Stimulated activated effector memory CD8-positive, alpha-beta T cell treated with anti-CD3 and anti-CD28 coated beads, Interleukin-12 subunit alpha, Interleukin-12 subunit beta, amount 100 ng/mL, for 72 hours (primary cell): Measurements from ENCODE around the gene CAV1.

ENCODE experiments used
- ATAC-seq: fragments of 150-1000 bp; cut with Tn5 transposase; 2 replicates; pipeline ENCODE4 v1.10.0; 2021
- DNase-seq, 2 donors: peaks; one replicate each; pipeline ENCODE4 v3.0.0; 2021 to 2022; ENCODE audit warnings: low spot score in 2 of 2
- H3K27ac Mint-ChIP-seq: one replicate; pipeline ENCODE4 v1.8.0; 2022; ENCODE audit warnings: mild to moderate bottlenecking, mixed read lengths
- H3K36me3 Mint-ChIP-seq: one replicate; pipeline ENCODE4 v1.8.0; 2022; ENCODE audit warnings: mild to moderate bottlenecking, mixed read lengths
- H3K4me1 Mint-ChIP-seq: one replicate; pipeline ENCODE4 v1.8.0; 2022; ENCODE audit warnings: mixed read lengths
- H3K4me3 Mint-ChIP-seq: one replicate; pipeline ENCODE4 v1.8.0; 2022; ENCODE audit warnings: mild to moderate bottlenecking, mixed read lengths
- H3K9me3 Mint-ChIP-seq: one replicate; pipeline ENCODE4 v1.8.0; 2022; ENCODE audit warnings: mixed read lengths

CAV1 gene

DNA sequence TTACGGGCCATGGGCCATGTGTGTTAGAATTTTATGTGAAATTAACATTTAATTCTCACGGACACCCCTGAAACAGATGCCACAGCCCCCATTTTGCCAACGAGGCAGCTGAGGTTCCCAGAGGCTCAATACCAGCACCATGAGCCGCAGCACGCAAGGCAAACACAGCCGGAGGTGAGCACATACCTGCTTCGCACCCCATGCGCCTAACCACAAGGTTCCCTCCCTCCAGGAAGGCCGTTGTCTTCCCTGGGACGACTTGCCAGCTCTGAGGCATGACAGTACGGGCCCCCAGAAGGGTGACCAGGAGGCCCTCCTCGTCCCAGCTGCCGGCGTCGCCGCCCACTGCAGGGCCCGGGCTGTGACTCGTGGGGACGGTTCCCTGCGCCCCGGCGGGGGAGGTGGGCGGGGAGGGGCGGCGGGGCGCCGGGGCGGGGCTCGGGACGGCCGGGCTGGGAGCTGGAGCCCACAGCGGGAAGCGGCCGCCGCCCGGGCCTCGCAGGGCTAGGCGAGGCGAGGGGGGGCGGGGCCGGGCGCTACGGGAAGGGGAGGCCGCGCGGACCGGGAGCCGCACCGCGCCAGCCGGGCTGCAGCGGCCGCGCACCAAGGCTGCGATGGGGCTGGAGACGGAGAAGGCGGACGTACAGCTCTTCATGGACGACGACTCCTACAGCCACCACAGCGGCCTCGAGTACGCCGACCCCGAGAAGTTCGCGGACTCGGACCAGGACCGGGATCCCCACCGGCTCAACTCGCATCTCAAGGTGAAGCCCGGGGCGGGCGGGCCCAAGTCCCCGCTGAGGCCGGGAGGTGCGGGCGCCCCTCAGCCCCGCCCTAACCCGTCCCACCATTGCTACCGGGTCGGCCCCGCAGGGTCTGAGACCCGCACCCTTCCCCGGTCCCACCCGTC lies 25.4 kb upstream of the CAV1 start, which contains the start of gene CAV2:
Gene CAV2, plus strand, starts transcription at position 571 of the 910 bp plus-strand sequence. Its CDS starts 44 bp downstream, at position 615.
- ATAC-seq = peak; percentile 60
- DNase-seq = peak; percentile 14 to 53
- Mint-ChIP-seq H3K36me3 (no peaks in the 10 kb centered on the region), H3K4me3 (peak within 1 kb of the TSS; percentile 66), H3K27ac (no peak within 1 kb of the TSS), H3K4me1 (peaks cover 12% of the 10 kb centered on the region), H3K9me3 (no peaks in the 10 kb centered on the region)

DNA sequence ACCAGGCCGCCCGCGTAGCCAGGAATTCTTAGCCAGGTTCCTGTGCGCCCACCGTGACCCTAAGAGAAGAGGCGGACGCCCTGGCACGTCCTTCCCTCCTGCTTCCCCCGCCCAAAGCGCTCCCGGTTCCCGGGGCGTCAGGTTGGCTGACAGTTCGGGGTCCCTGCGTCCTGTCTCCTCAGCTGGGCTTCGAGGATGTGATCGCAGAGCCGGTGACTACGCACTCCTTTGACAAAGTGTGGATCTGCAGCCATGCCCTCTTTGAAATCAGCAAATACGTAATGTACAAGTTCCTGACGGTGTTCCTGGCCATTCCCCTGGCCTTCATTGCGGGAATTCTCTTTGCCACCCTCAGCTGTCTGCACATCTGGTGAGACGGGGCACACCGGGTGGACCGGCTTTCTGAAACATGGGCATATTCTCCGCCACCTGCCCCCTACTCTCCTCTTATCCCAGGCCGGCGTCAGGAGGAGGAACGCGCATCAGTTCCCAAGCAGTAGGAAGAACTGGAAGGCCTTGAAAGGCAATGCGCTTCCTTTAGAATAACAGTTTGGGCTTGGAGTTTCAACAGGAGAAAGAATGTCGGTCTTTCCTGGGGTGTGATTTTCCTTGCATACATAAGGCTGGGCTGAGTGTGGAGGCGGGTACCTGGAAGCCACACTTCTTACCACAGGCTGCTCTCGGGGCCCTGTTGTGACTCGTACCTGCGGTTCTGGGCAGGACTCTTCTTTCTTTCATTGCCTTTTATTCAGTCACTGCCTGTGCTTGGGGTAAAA lies 24.6 kb upstream of the CAV1 start:
- Mint-ChIP-seq H3K36me3 (no peaks in the 10 kb centered on the region), H3K9me3 (no peaks in the 10 kb centered on the region), H3K27ac (no peak overlapping the region), H3K4me1 (peaks cover 12% of the 10 kb centered on the region), H3K4me3 (peak overlapping the region; percentile 66)
- DNase-seq (peak in 1 of 2 donors; percentile 54), ATAC-seq (peak; percentile 97)

DNA sequence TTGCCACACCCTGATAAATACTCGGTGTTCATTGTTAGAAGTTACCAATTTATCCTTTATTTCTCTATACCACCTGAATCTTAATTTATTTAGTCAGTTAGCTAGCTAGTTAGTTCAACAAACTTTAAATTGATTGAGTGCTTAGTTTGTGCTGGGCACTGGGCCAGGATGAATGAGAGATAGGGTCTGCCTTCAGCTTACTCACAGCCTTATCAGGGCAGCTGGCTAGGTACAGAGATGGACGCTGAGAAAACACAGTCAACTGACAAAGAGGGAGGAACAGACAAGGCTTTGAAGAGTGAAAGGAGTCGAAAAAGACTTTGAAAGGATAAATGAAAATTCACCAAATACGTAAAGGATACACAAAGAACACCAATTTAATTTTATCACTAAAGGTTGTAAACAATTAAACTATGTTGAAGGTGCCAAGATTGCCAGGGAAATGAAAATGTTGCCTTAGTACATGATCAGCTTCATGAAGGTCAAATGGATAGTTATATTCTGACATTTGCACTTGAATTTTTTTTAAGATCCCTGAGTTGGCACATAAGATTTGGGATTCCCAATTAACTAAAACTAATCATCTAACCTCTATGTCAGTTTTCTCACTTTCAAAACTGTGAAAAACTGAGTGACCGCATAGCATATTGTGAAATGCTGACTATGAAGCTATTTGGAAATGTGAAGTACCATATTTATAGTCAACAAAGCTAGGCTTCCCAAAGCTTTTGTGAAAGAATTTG lies 23.2 kb upstream of the CAV1 start:
- DNase-seq = no peak

DNA sequence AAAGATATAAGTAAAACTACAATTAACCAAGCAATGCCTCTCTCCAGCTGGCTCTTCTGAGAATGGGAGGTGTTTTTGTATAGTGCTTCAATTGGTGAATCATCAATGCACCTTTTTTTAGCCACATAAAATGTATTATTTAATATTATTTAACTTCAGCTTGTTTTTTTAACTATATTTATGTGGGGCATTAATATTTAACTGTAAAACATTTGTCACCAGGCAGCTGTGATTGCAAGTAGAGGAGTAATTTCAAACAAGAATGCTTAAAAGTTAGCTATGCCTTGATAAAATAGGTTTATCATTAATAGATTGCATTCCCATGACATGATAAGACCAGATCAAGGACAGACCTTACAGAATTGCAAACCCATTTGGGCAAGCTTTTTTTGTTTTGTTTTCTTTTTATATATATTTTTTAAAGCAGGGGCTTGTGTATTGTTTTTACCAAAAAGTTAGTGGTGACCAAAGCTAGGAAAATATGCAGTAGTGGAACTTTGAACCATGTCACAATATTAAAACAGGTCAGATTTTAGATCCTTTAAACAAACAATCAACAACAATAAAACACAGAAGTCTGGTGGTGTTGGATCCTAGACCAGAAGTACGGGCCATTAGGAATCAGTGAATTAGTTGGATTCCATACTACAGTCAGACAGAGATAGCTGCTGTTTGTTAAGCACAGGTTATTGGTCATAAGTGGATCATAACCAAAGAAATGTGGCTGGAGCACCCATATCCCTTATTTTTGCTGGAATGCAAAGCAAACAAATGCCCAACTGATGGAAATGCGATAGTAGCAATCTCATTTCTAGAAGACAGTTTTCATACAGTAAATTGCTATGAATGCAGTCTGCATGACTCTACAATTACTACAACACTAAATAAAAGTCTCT lies 22.4 kb upstream of the CAV1 start:
- Mint-ChIP-seq H3K27ac (no peak overlapping the region), H3K36me3 (no peaks in the 10 kb centered on the region), H3K4me3 (no peak overlapping the region), H3K9me3 (no peaks in the 10 kb centered on the region), H3K4me1 (peaks cover 12% of the 10 kb centered on the region)
- ATAC-seq (no peak), DNase-seq (no peak)

More for the DNA sequence above, 23.2 kb upstream of the CAV1 start:
- H3K4me1 Mint-ChIP-seq = peaks cover 12% of the 10 kb centered on the region
- H3K27ac Mint-ChIP-seq = no peak overlapping the region
- no peak for ATAC-seq
- H3K36me3 Mint-ChIP-seq = no peaks in the 10 kb centered on the region
- H3K9me3 Mint-ChIP-seq = no peaks in the 10 kb centered on the region
- H3K4me3 Mint-ChIP-seq = no peak overlapping the region

DNA sequence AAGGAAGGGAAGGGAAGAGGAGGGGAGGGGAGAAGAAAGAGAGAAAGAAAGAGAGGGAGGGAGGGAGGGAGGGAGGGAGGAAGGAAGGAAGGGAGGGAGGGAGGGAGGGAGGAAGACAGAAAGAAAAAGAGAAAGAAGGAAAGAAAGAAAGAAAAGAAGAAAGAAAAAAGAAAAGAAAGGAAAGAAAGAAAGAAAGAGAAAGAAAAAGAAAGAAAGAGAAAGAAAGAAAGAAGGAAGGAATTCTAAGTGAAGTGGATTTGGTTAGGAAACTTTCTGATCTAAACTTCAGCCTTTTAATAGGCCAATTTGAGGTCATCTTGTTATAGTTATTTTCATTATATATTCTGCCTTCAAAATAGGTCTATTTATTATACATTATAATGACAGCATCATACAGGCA lies 21.0 kb upstream of the CAV1 start:
- no peaks in the 10 kb centered on the region for H3K9me3 Mint-ChIP-seq
- DNase-seq (no peak), ATAC-seq (no peak)
- no peak overlapping the region for H3K27ac Mint-ChIP-seq
- H3K4me3 Mint-ChIP-seq = no peak overlapping the region
- H3K4me1 Mint-ChIP-seq = peaks cover 12% of the 10 kb centered on the region
- no peaks in the 10 kb centered on the region for H3K36me3 Mint-ChIP-seq

DNA sequence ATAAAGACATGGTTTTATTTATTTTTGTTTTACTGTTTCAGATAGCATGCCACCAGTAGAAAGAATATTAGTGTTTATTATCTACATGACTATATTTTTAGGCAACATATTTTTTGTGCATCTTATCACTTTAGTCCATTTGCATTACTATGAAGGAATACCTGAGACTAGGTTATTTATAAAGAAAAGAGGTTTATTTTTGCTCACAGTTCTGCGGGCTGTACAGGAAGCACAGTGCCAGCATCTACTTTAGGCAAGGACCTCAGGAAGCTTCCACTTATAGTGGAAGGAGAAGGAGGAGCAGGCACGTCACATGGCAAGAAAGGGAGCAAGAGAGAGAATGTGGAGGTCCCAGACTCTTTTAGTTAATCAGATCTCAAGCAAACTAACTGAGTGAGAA lies 19.6 kb upstream of the CAV1 start:
- DNase-seq (no peak), ATAC-seq (no peak)
- Mint-ChIP-seq H3K27ac (no peak overlapping the region), H3K4me1 (peaks cover 8% of the 10 kb centered on the region), H3K9me3 (no peaks in the 10 kb centered on the region), H3K4me3 (no peak overlapping the region), H3K36me3 (no peaks in the 10 kb centered on the region)

DNA sequence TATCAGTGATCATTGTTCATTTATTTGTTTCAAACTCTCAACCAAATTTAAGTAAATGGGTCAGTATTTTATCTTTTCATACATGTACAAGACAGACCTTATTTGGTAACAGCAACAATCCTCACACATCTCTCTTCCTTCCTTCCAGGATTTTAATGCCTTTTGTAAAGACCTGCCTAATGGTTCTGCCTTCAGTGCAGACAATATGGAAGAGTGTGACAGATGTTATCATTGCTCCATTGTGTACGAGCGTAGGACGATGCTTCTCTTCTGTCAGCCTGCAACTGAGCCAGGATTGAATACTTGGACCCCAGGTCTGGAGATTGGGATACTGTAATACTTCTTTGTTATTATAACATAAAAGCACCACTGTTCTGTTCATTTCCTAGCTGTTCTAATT lies 19.0 kb upstream of the CAV1 start:
- no peak for DNase-seq

DNA sequence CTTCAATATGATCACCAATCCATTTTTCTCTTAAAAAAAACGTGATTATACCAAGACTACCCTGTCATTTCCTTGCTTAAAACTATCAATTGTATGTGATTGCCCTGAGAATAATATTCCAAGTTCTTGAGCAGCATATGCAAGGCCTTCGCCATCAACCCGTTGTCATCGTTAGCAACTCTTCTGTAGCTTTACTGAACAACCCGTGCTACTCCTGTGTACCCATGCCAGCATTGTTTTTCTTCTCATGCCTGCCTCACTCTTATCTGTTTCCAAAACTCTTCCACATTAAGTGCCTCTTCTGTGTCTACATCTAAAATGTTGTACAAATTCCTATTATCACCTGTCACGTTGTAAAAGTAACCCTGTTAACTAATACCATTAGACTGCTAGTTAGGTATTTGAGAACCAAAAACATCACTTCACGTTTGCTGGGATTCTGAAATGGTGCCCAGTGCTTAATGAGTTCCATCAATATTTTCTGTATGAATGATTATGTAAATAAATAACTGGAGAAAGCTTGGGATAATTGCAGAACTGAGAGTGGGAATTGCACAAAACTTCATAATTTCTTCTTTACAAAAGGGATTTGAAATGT lies 14.8 kb upstream of the CAV1 start:
- H3K36me3 Mint-ChIP-seq = no peaks in the 10 kb centered on the region
- no peak overlapping the region for H3K27ac Mint-ChIP-seq
- no peak for DNase-seq
- H3K4me1 Mint-ChIP-seq = peaks cover 25% of the 10 kb centered on the region
- H3K4me3 Mint-ChIP-seq = no peak overlapping the region
- ATAC-seq = no peak
- H3K9me3 Mint-ChIP-seq = no peaks in the 10 kb centered on the region

More for the DNA sequence above, 19.0 kb upstream of the CAV1 start:
- H3K27ac Mint-ChIP-seq = no peak overlapping the region
- no peaks in the 10 kb centered on the region for H3K9me3 Mint-ChIP-seq
- H3K36me3 Mint-ChIP-seq = no peaks in the 10 kb centered on the region
- no peak for ATAC-seq
- H3K4me1 Mint-ChIP-seq = peaks cover 4% of the 10 kb centered on the region
- no peak overlapping the region for H3K4me3 Mint-ChIP-seq

DNA sequence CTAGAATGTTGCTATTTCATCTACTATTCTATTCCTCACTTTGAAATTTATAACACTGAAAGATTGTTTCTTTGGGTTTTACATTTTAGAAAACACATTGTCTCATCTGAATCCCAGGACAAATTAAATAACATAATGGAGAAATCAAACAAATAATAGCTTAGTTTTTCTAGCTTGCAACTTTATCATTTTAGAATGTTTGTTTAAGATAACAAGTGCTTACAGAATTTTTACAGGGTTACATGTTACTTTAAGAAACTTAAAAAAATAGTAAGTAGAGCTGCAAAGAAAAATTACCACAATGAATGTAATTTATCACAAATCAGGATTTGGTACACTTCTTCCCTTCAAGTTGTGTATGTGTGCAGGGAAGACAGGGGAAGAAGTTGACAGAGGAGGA lies 14.0 kb upstream of the CAV1 start:
- no peaks in the 10 kb centered on the region for H3K36me3 Mint-ChIP-seq
- no peak overlapping the region for H3K27ac Mint-ChIP-seq
- peaks cover 25% of the 10 kb centered on the region for H3K4me1 Mint-ChIP-seq
- no peak for ATAC-seq
- peak overlapping the region; percentile 73 for H3K4me3 Mint-ChIP-seq
- no peaks in the 10 kb centered on the region for H3K9me3 Mint-ChIP-seq
- no peak for DNase-seq

DNA sequence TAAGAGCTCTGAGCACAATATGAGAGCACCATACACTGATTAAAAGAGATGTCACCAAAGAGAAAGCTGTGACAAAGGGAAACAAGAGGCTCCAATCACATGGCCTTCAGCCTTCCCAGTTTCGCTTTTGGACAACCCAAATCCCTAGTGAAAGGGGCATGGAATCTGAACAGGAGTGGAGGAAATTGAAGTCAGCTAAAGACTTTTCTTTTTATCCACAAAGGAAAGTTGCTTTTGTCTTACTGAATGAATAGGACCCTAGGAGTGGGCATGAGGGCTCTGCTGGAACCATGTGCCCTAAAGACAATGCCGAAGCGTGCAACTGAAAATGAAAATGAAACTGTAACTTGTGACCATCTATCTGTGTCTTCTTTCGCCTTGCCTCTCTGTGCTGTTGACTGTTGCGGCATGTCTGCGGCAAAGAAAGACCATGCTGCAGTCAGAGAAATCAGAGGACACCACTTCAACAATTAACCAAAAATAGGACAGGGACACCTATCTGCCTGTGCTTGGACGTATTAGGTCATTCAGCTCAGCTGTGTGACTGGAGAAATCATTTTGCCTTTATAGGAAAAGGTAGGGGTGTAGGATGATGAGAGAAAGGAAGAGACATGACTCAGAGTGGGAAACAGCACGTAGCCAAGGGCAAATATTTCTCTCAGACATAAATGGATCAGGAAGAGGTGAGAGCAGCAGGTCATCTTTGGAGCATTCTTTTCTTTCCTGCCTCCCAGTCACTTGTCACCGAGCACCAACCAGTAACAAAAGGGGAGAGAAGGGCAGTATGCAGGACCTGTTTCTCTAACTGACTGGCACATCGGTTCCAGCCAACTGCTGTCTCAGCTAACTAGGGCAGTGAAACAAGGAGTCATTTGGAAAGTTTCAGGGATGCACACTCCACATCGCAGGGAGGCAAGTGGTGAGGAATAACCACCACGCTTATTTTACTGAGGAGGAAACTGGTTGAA lies 13.0 kb upstream of the CAV1 start:
- Mint-ChIP-seq H3K27ac (peak overlapping the region; percentile 58), H3K4me3 (peak overlapping the region; percentile 73), H3K36me3 (no peaks in the 10 kb centered on the region), H3K4me1 (peaks cover 25% of the 10 kb centered on the region), H3K9me3 (no peaks in the 10 kb centered on the region)
- ATAC-seq (peak; percentile 97), DNase-seq (peak; percentile 15 to 61)

DNA sequence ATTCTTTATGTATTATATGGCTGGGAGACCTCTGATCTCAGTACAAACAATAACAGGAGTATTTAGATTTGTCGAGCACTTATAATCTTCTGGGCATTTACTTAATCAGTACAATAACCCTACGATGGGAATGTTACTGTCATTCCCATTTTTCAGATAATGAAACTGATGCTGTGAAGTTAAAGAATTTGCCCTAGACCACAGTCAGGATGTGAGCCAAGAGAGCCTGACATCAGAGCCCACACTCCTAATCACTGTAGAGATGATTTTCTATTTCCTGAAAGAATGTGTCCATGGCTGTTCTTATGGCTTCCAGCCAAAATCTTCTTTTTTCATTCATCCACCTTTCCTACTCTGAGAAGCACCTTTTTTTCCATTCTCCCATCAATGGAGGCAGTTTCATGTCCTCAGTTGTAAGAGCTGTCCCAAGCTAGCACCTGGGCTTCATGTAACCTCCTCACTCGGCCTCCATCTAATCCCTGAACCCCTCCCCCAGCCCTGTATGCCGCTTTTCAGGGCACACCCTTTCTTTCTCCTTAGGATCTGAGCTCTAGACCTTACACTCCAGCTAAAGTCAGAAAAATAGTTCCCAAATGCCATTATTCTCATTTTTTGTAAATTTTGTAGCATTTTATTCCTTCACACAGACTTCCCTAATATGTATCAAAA lies 12.2 kb upstream of the CAV1 start:
- no peaks in the 10 kb centered on the region for H3K9me3 Mint-ChIP-seq
- H3K36me3 Mint-ChIP-seq = no peaks in the 10 kb centered on the region
- H3K4me3 Mint-ChIP-seq = peak overlapping the region; percentile 73
- ATAC-seq (no peak), DNase-seq (no peak)
- H3K27ac Mint-ChIP-seq = peak overlapping the region; percentile 58
- peaks cover 25% of the 10 kb centered on the region for H3K4me1 Mint-ChIP-seq

DNA sequence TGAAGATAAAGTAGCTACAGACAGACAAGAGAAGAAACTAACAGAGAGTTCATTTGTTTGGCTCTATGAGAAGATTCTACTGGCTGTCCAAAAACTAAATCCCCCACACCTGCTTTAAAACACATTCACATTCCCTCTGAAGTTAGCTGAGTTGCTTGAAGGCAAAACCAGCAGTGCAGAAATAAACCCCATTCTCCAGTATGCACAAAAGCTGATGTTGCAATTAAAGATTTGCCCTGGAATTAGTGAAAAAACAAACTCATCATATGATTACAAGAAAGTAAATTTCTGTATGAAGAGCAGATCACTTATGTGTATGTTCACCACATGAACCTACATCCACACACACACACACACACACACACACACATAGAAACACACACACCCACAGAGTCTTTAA lies 9.3 kb upstream of the CAV1 start:
- ATAC-seq (no peak), DNase-seq (no peak)
- no peak overlapping the region for H3K27ac Mint-ChIP-seq
- H3K4me1 Mint-ChIP-seq = peaks cover 25% of the 10 kb centered on the region
- no peaks in the 10 kb centered on the region for H3K36me3 Mint-ChIP-seq
- H3K9me3 Mint-ChIP-seq = no peaks in the 10 kb centered on the region
- no peak overlapping the region for H3K4me3 Mint-ChIP-seq

DNA sequence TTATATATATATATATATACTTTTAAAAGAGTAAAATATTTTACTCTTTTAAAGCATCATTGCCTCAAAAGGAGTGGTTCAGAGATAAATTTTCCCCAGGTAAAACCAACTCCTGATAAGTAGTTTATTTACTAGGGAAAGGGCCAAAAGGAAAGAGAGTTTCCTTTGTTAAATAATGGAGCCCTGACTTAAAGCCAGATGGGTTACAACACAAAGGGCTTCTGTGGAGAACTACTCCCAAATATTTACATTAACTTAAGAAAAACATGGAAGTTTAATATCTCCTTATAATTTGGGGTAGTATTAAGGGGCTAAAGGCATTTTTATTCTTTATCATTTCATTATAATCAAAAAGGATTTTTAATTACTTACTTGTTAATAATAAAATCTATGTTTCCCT lies 8.5 kb upstream of the CAV1 start:
- H3K4me1 Mint-ChIP-seq = peaks cover 18% of the 10 kb centered on the region
- DNase-seq (no peak), ATAC-seq (no peak)
- H3K36me3 Mint-ChIP-seq = no peaks in the 10 kb centered on the region
- no peak overlapping the region for H3K4me3 Mint-ChIP-seq
- no peaks in the 10 kb centered on the region for H3K9me3 Mint-ChIP-seq
- no peak overlapping the region for H3K27ac Mint-ChIP-seq
